Fibroblast of gingiva (primary cell): ENCODE measurements around the gene ARF6.
A peak's percentile ranks its signal among the peaks of the same experiment; 100 is the strongest.
"Not testable (repeated sequence)": the region's sequence is repeated elsewhere in the genome, so short reads cannot be mapped to it uniquely, and the experiment has no call there.

Experiments
- DNase-seq: peaks from one replicate; pipeline ENCODE4 v3.0.0-alpha.2; 2011; ENCODE audit warnings: low read depth

Gene ARF6

DNA sequence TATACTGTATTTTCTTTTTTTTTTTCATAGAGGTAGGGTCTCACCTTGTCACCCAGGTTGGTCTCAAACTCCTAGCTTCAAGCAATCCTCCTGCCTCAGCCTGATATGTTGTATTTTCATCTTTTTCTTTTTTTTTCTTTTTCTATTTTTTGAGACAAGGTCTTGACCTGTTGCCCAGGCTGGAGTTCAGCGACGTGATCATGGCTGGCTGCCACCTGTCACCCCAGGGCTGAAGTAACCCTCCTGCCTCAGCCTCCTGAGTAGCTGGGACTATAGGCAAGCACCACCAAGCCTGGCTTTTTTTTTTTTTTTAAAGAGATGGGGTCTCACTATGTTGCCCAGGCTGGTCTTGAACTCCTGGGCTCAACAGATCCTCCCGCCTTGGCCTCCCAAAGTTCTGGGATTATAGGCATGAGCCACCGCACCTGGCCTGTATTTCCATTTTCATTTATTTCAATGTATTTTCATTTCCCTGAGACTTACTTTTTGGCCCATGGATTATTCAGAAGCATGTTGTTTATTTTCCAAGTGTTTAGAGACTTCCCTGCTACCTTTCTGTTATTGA is 16.2 kb upstream of the ARF6 start:
- no peak for DNase-seq

GRCh38 chr14:49879646-49880204 is 13.2 kb upstream of the ARF6 start:
- DNase-seq, result peak; percentile 42

- DNase-seq, result no peak
Observed at GRCh38 chr14:49880267-49881064, 12.4 kb upstream of the ARF6 start.

- DNase-seq, result no peak
Observed at GRCh38 chr14:49881350-49882001, 11.4 kb upstream of the ARF6 start.

DNA sequence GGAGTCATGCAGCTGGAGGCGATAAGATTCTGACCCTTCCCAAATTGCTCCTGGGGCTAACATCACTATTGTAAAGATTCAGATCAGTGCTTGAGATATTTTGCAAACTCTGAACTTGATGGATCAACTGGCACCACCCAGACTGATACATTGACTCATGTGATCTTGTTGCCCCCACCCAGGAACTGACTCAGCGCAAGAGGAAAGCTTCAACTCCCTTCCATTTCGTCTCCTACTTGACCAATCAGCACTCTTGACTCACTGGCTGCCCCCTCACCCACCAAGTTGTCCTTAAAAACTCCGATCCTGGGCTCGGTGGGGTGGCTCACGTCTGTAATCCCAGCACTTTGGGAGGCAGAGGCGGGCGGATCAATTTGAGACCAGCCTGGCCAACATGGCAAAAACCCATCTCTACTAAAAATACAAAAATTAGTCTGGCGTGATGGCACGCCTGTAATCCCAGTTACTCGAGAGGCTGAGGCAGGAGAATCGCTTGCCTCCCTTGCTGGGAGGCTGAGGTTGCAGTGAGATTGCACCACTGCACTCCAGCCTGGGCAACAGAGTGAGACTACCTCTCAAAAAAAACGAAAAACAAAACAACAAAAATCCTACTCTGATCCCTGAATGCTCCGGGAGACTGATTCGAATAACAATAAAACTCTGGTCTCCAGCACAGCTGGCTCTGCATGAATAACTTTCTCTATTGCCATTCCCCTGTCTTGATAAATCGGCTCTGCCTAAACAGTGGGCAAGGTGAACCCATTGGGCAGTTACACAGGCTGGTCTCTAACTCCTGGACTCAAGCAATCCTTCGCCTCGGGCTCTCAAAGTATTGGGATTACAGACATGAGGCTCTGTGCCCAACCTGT is 9.8 kb upstream of the ARF6 start:
- no peak for DNase-seq

DNA sequence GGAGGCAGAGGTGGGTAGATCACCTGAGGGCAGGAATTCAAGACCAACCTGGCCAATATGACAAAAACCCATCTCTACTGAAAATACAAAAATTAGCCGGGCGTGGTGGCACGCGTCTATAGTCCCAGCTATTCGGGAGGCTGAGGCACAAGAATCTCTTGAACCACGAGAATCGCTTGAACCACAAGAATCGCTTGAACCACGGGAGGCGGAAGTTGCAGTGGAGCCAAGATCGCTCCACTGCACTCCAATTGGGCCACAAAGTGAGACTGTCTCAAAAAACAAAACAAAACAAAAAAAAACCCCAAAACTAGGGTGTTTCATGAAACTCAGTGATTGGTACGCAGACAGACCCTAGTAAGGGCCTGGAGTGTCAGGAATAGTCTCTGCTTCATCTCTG is 6.4 kb upstream of the ARF6 start:
- DNase-seq, result no peak

DNA sequence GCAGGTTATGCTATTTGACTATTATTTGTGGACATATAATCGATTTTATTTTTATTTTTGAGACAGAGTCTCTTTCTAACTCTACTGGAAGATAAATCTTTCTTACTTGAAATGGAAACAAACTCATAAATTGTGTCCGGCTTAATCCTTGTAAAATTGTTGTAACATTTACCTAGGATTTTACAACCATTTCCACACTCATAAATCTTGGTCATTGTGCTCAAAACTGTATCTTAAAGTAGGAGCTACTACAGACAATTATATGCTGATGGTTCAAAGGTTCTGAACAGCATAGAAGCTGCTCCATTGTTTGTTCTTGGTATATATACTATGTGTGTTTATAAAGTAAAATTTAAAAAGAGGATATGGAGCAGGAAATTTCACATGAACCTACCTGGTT is 4.6 kb upstream of the ARF6 start:
- no peak for DNase-seq

DNA sequence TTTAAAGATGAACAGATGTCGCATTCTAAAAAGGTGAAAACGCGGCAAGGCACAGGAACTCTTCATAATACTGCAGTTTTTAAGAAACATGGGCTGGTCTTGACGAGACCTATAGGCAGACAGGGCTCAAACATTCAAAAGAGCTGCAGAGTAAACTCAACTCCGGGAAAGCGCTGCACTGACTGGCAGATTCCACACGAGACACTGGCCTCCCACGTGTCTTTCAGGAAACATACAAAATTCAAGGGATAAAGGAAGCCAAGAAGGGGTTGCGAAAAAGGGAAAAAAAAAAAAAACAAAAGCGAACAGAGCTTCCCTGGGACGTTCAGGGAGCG is 614 bp upstream of the ARF6 start:
- DNase-seq, result peak; percentile 88

- peak; percentile 37 for DNase-seq
Observed at GRCh38 chr14:49893309-49894213, 679 bp downstream of the ARF6 start.

- not testable (repeated sequence) for DNase-seq
Observed at GRCh38 chr14:49894214-49895107, 1.6 kb downstream of the ARF6 start.

GRCh38 chr14:49895480-49895879 is 2.6 kb downstream of the ARF6 start:
- no peak for DNase-seq

DNA sequence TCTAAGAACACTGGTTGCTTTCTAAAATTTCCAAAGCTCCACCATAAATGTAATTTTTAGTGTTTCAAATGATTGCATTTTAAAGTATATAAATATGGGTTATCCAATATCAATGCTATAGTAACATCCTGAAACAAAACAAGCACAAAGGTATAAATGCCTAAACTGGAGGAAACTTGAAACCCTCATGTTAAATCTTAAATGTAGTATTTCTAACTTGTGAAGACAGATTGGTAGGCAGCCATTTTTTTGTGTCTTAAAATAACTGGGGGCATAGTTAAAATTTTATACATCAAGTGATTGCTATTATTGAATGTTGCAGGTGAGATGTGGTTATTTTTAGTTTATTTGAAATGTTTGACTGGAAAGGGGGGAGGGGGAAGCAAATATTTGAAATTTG is 3.4 kb downstream of the ARF6 start:
- not testable (repeated sequence) for DNase-seq

GRCh38 chr14:49896966-49897365 is 4.1 kb downstream of the ARF6 start:
- DNase-seq, result no peak

DNA sequence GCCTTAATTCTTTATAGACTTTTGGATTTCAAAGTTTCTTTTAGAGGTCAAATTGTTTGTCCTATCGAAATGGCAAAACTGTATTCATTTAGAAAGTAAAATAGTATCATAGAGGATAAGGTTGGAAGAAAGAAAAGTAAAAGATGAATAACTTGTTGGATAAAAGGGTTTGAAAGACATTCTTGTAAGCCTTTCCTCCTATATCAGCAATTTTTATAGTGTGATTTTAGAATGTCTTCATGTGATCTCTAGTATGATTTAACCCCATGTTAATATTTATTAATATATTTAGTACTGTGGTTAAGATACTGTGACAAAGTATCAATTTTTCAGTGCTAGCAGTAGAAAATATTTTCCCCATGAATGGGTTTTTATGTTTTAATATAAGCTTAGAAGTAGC is 4.5 kb downstream of the ARF6 start:
- DNase-seq, result no peak

DNA sequence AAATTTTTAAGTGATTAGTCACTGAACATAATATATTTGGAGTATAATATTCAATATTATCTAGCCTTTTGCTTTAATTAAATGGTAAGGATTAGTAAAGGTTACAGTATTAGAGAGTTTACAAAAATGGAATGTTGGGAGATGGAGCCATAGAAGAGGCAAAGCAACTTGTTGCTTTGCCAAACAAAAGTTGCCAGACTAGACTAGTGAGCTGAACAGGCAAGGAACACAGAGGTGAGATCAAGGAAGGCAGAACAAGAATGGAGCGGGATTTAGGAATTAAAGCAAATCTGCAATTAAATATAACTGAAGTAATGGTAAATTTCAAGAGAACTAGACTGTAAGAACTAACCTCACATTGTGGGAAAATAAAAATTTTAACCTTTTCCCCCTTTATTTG is 5.1 kb downstream of the ARF6 start:
- DNase-seq, result no peak

DNA sequence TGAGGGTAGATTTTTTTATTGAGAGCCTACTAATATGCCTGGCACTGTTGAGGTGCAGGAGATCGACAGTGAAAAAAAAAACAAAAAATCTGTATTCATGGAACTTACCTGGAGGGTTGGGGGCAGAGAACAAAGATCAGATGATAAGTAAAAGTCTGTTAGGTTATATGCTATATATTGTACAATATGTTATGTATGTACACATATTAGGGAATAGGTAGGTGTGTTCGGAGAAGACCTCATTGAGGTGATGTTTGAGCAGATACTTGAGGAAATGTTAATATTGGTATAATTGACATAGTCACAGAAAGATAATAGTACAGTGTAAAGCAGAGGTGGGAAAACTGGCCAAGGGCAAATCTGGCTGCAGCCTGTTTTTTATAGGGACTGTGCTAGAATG is 5.6 kb downstream of the ARF6 start:
- DNase-seq, result no peak

GRCh38 chr14:49900973-49901372 is 8.1 kb downstream of the ARF6 start:
- DNase-seq, result no peak

DNA sequence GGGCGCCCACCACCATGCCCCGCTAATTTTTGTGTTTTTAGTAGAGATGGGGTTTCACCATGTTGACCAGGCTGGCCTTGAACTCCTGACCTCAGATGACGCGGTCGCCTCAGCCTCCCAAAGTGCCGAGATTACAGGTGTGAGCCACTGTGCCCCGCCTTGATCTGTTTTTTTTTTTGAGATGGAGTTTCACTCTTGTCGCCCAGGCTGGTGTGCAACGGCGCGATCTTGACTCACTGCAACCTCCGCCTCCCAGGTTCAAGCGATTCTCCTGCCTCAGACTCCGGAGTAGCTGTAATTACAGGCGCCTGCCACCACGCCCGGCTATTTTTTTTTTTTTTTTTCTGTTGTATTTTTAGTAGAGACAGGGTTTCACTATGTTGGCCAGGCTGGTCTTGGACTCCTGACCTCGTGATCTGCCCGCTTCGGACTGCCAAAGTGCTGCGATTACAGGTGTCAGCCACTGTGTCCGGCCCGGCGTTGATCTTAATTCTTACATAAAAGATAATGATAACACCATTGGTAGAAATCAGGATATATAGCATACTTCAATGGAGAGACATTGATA is 9.9 kb downstream of the ARF6 start:
- DNase-seq, result not testable (repeated sequence)

DNA sequence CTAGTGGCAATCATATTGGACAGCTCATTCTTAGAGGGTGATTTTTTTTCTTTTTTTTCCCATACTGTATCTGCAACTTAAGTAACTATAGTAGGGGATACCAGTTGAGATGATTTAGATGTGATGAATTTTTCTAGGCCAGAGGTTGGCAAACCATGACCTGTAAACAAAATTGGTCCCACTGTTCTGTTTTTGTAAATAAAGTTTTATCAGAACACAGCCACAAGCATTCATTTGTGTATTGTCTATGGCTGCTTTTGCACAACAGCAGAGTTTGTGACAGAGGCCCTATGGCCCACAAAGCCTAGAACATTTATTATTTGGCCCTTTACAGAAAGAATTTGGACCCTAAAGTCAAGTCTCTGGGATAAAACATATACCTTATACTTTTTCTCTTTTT is 11.4 kb downstream of the ARF6 start:
- no peak for DNase-seq

GRCh38 chr14:49905989-49906388 is 13.1 kb downstream of the ARF6 start:
- DNase-seq, result no peak
